Liver (tissue), 9 donors: ENCODE results near the gene SELENOV. TPM values are rescaled to one million over a fixed set of nuclear protein-coding genes. Genes with fewer than 3 reads are reported as not detected.
A peak's percentile ranks its signal among the peaks of the same experiment; 100 is the strongest.

Experiments
- DNase-seq: peaks from one replicate; pipeline ENCODE4 v3.0.0-alpha.2; 2017; ENCODE audit warnings: low spot score
- H3K27ac ChIP-seq, 2 donors: one replicate each; pipeline ENCODE4 v1.7.0; 2013; ENCODE audit warnings: inconsistent platforms in 2 of 2, low read length in 2 of 2, control low read depth in 1 of 2, low read depth in 1 of 2, mild to moderate bottlenecking in 1 of 2
- H3K27me3 ChIP-seq, 4 donors: one replicate each; pipeline versions ENCODE4 v1.6.1 to v1.7.0; 2013; ENCODE audit warnings: low read length in 3 of 4, inconsistent platforms in 1 of 4, mild to moderate bottlenecking in 1 of 4, moderate library complexity in 1 of 4; ENCODE audit not compliant: control insufficient read depth in 4 of 4, insufficient read depth in 4 of 4
- H3K36me3 ChIP-seq, 4 donors: one replicate each; pipeline versions ENCODE4 v1.6.1 to v1.7.0; 2013; ENCODE audit warnings: low read length in 3 of 4, mild to moderate bottlenecking in 3 of 4, low read depth in 1 of 4, moderate library complexity in 1 of 4; ENCODE audit not compliant: control insufficient read depth in 4 of 4, insufficient read depth in 3 of 4
- H3K4me1 ChIP-seq, 4 donors: one replicate each; pipeline versions ENCODE4 v1.6.1 to v1.7.0; 2013; ENCODE audit warnings: low read length in 3 of 4, mild to moderate bottlenecking in 3 of 4, moderate library complexity in 1 of 4; ENCODE audit not compliant: control insufficient read depth in 4 of 4, insufficient read depth in 4 of 4
- H3K4me3 ChIP-seq, 3 donors: one replicate each; pipeline versions ENCODE4 v1.6.1 to v1.7.0; 2013; ENCODE audit warnings: low read length in 3 of 3, control low read depth in 1 of 3, low read depth in 1 of 3, mild to moderate bottlenecking in 1 of 3
- H3K9ac ChIP-seq, 2 donors: one replicate each; pipeline ENCODE4 v1.7.0; 2013; ENCODE audit warnings: low read length in 2 of 2, mild to moderate bottlenecking in 2 of 2, moderate library complexity in 2 of 2, control low read depth in 1 of 2, low read depth in 1 of 2
- H3K9me3 ChIP-seq, 4 donors: one replicate each; pipeline versions ENCODE4 v1.6.1 to v1.7.0; 2013; ENCODE audit warnings: low read length in 3 of 4; ENCODE audit not compliant: control insufficient read depth in 4 of 4
- ATF3 ChIP-seq: IDR thresholded peaks from 2 replicates; pipeline ENCODE4 v1.6.1; 2016; ENCODE audit warnings: antibody characterized with exemption
- CTCF ChIP-seq: fragments of 150-350 bp; IDR thresholded peaks from 2 replicates; pipeline ENCODE4 v1.5.1; 2017; ENCODE audit warnings: improper control_type of control experiment, low read depth, low read length; ENCODE audit not compliant: missing input control
- EGR1 ChIP-seq, 2 donors: IDR thresholded peaks; 2 replicates each; pipeline ENCODE4 v1.6.1; 2016 to 2018; ENCODE audit warnings: antibody characterized with exemption in 2 of 2, low read depth in 2 of 2
- FOXA1 ChIP-seq: IDR thresholded peaks from 2 replicates; pipeline ENCODE4 v1.6.1; 2016; ENCODE audit warnings: antibody characterized with exemption
- FOXA2 ChIP-seq: IDR thresholded peaks from 2 replicates; pipeline ENCODE4 v1.6.1; 2016; ENCODE audit warnings: antibody characterized with exemption
- GABPA ChIP-seq, 2 donors: IDR thresholded peaks in 1 of 2; conservative IDR thresholded peaks in 1 of 2; 2 replicates each; pipeline ENCODE4 v1.6.1; 2016; ENCODE audit warnings: antibody characterized with exemption in 2 of 2, mild to moderate bottlenecking in 1 of 2, moderate library complexity in 1 of 2
- HNF4A ChIP-seq, 2 donors: conservative IDR thresholded peaks; 2 replicates each; pipeline ENCODE4 v1.6.1; 2016; ENCODE audit warnings: antibody characterized with exemption in 2 of 2, mild to moderate bottlenecking in 2 of 2
- HNF4G ChIP-seq: IDR thresholded peaks from 2 replicates; pipeline ENCODE4 v1.6.1; 2016; ENCODE audit warnings: antibody characterized with exemption
- JUND ChIP-seq, 2 donors: IDR thresholded peaks; 2 replicates each; pipeline ENCODE4 v1.6.1; 2016; ENCODE audit warnings: antibody characterized with exemption in 2 of 2
- MAX ChIP-seq: IDR thresholded peaks from 2 replicates; pipeline ENCODE4 v1.6.1; 2016; ENCODE audit warnings: antibody characterized with exemption
- NR2F2 ChIP-seq: IDR thresholded peaks from 2 replicates; pipeline ENCODE4 v1.6.1; 2016; ENCODE audit warnings: antibody characterized with exemption
- RAD21 ChIP-seq, 2 donors: IDR thresholded peaks; 2 replicates each; pipeline ENCODE4 v1.6.1; 2016; ENCODE audit warnings: antibody characterized with exemption in 2 of 2, mild to moderate bottlenecking in 2 of 2
- REST ChIP-seq: IDR thresholded peaks from 2 replicates; pipeline ENCODE4 v1.6.1; 2016; ENCODE audit warnings: antibody characterized with exemption, mild to moderate bottlenecking
- RXRA ChIP-seq, 2 donors: IDR thresholded peaks; 2 replicates each; pipeline ENCODE4 v1.6.1; 2017 to 2018; ENCODE audit warnings: antibody characterized with exemption in 2 of 2, mild to moderate bottlenecking in 1 of 2
- SP1 ChIP-seq: IDR thresholded peaks from 2 replicates; pipeline ENCODE4 v1.6.1; 2018; ENCODE audit warnings: antibody characterized with exemption, mild to moderate bottlenecking
- TAF1 ChIP-seq: conservative IDR thresholded peaks from 2 replicates; pipeline ENCODE4 v1.6.1; 2016; ENCODE audit warnings: antibody characterized with exemption, mild to moderate bottlenecking
- YY1 ChIP-seq: IDR thresholded peaks from 2 replicates; pipeline ENCODE4 v1.6.1; 2016; ENCODE audit warnings: antibody characterized with exemption, mild to moderate bottlenecking
- ZBTB33 ChIP-seq: IDR thresholded peaks from 2 replicates; pipeline ENCODE4 v1.6.1; 2016; ENCODE audit warnings: antibody characterized with exemption
- WGBS: extraction: QIAGEN DNeasy Blood & Tissue Kit; methylation state at CpG from one replicate; pipeline ENCODE4 v1.1.7; 2013; 5-methylcytosine and 5-hydroxymethylcytosine counted together
- polyA plus RNA-seq, 2 donors: library from polyadenylated mRNA; stranded (reverse) in 1 of 2; unstranded in 1 of 2; fragments of 200-250 nt in 1 of 2; fragments of >200 nt in 1 of 2; fragmentation: Nextera tagmentation in 1 of 2; extraction: Ambion mirVana in 1 of 2; gene quantifications; one replicate each; pipeline versions ENCODE4 v1.2.1 to v1.2.3, GENCODE V29; 2013 to 2015
- total RNA-seq, 2 donors: library from RNA; depleted of rRNA; stranded (reverse); fragments of >200 nt; gene quantifications; one replicate each; pipeline ENCODE4 v1.2.3, GENCODE V29; 2014
- donor health status: healthy.
- donor health status: healthy.
- donor health status: healthy.
- donor health status: healthy.
- donor health status: healthy.

The SELENOV gene
- total and polyA plus RNA-seq, 4 donors, result not detected

- H3K27ac ChIP-seq, result no peak overlapping the region
- no peaks in the 10 kb centered on the region for H3K9me3 ChIP-seq
- DNase-seq, result no peak
- 93% methylated on average over 3 of the region's 3 CpGs for WGBS
- peaks cover 0 to 2% (median 0%) of the 10 kb centered on the region in 4 donors for H3K36me3 ChIP-seq
- TF ChIP-seq HNF4G (no peak), FOXA2 (no peak), RXRA (IDR thresholded peaks at IDR 0.05) (no peak), SP1 (no peak), JUND (IDR thresholded peaks at IDR 0.05) (no peak), FOXA1 (no peak), YY1 (no peak), ZBTB33 (no peak), NR2F2 (no peak), REST (no peak), EGR1 (IDR thresholded peaks at IDR 0.05; ENCODE audit: low read depth in 2 of 2) (no peak), MAX (no peak), TAF1 (no peak), ATF3 (no peak)
- no peaks in the 10 kb centered on the region for H3K4me1 ChIP-seq
- H3K9ac ChIP-seq, result no peak overlapping the region
- no peak overlapping the region for H3K4me3 ChIP-seq
- H3K27me3 ChIP-seq, result no peaks in the 10 kb centered on the region
These were observed 10.3 kb downstream of the SELENOV start for GRCh38 chr19:39525205-39525604.

GRCh38 chr19:39531834-39532232 lies 16.9 kb downstream of the SELENOV start:
- H3K4me1 ChIP-seq, result peaks cover 0 to 12% (median 10%) of the 10 kb centered on the region in 4 donors
- WGBS, result 44% methylated on average over 14 of the region's 14 CpGs
- DNase-seq, result no peak
- H3K9ac ChIP-seq, result peak overlapping the region; percentile 73 to 91
- no peaks in the 10 kb centered on the region for H3K27me3 ChIP-seq
- H3K27ac ChIP-seq, result peak overlapping the region; percentile 73 to 89
- peak overlapping the region; percentile 70 to 100 (median 79) for H3K4me3 ChIP-seq
- no peaks in the 10 kb centered on the region for H3K36me3 ChIP-seq
- H3K9me3 ChIP-seq, result no peaks in the 10 kb centered on the region
- TF ChIP-seq REST (no peak), ATF3 (no peak), SP1 (no peak), FOXA2 (no peak), JUND (IDR thresholded peaks at IDR 0.05) (no peak), YY1 (no peak), RAD21 (IDR thresholded peaks at IDR 0.05) (no peak), ZBTB33 (no peak), EGR1 (IDR thresholded peaks at IDR 0.05; ENCODE audit: low read depth in 2 of 2) (no peak), GABPA (IDR thresholded peaks at IDR 0.05 in 1 of 2, conservative IDR thresholded peaks at IDR 0.05 in 1 of 2) (no peak), RXRA (IDR thresholded peaks at IDR 0.05) (no peak), CTCF (no peak), NR2F2 (no peak), HNF4A (conservative IDR thresholded peaks at IDR 0.05) (no peak), TAF1 (no peak)
